Activated CD8-positive, alpha-beta T cell treated with anti-CD3 and anti-CD28 coated beads, Interleukin-2, amount 10 ng/mL, durations not matched to agents 7 days and 5 days (primary cell): ENCODE data around the gene CSF2RB. TPM values are rescaled to one million over a fixed set of nuclear protein-coding genes. Genes with fewer than 3 reads are reported as not detected.

Experiments used
- total RNA-seq, 2 experiments: library from RNA; stranded (reverse); gene quantifications; one replicate each; pipeline ENCODE4 v1.2.3, GENCODE V29; 2021

CSF2RB gene
- total RNA-seq, 2 experiments from 2014 or later, result 1.4 TPM

Other genes with a start within 250 kb of the CSF2RB start
- not detected for gene CACNG2, start 209.9 kb upstream of the CSF2RB start, total RNA-seq
- 10 to 100 TPM; 26.5 to 27.2 TPM for gene IFT27, start 137.5 kb upstream of the CSF2RB start, total RNA-seq
- not detected for gene PVALB, start 96.6 kb upstream of the CSF2RB start, total RNA-seq
- 10 to 100 TPM; 44.1 to 48.2 TPM for gene NCF4, start 52.6 kb upstream of the CSF2RB start, total RNA-seq
- 1 to 10 TPM; 8.3 to 9.4 TPM for gene TST, start 105.8 kb downstream of the CSF2RB start, total RNA-seq
- gene MPST, start 106.1 kb downstream of the CSF2RB start, total RNA-seq, result 10 to 100 TPM; 28.5 to 33.6 TPM
- 10 to 100 TPM; 34.3 to 35.9 TPM for gene KCTD17, start 138.1 kb downstream of the CSF2RB start, total RNA-seq
- 1 to 10 TPM; 1.1 TPM for gene TMPRSS6, start 196.1 kb downstream of the CSF2RB start, total RNA-seq
- gene IL2RB, start 236.3 kb downstream of the CSF2RB start, total RNA-seq, result 100 to 1,000 TPM; 202 to 213 TPM